Psoas muscle (tissue), 8 donors: ENCODE data around the gene CDK6. TPM values are rescaled to one million over a fixed set of nuclear protein-coding genes. Genes with fewer than 3 reads are reported as not detected.

Experiments
- ATAC-seq, 4 donors: fragments of 200-7000 bp; cut with Tn5 transposase; one replicate each; pipeline ENCODE4 v1.9.1; 2020; ENCODE audit warnings: moderate library complexity in 3 of 4, mild to moderate bottlenecking in 2 of 4
- DNase-seq, 2 donors: peaks; one replicate each; pipeline ENCODE4 v3.0.0-alpha.2; 2020
- H3K27ac ChIP-seq: fragments of 200-600 bp; one replicate; pipeline ENCODE4 v1.8.0; 2022
- H3K27me3 ChIP-seq, 3 donors: fragments of 200-600 bp in 1 of 3; one replicate each; pipeline versions ENCODE4 v1.6.1 to v1.8.0; 2013 to 2022; ENCODE audit warnings: low read length in 2 of 3, mild to moderate bottlenecking in 2 of 3, moderate library complexity in 1 of 3; ENCODE audit not compliant: insufficient read depth in 3 of 3
- H3K36me3 ChIP-seq, 2 donors: fragments of 200-600 bp in 1 of 2; one replicate each; pipeline versions ENCODE4 v1.6.1 to v1.8.0; 2013 to 2022; ENCODE audit warnings: low read depth in 1 of 2, mild to moderate bottlenecking in 1 of 2, moderate library complexity in 1 of 2; ENCODE audit not compliant: insufficient read depth in 1 of 2
- H3K4me1 ChIP-seq: fragments of 200-600 bp; one replicate; pipeline ENCODE4 v1.8.0; 2022
- H3K4me3 ChIP-seq: fragments of 200-600 bp; one replicate; pipeline ENCODE4 v1.8.0; 2022; ENCODE audit warnings: mild to moderate bottlenecking
- H3K9me3 ChIP-seq: fragments of 200-600 bp; one replicate; pipeline ENCODE4 v1.8.0; 2022
- CTCF ChIP-seq: fragments of 200-600 bp; IDR thresholded peaks from one replicate; pipeline ENCODE4 v1.8.0; 2022; ENCODE audit warnings: antibody characterized with exemption
- WGBS, 3 donors: extraction: QIAGEN DNeasy Blood & Tissue Kit; methylation state at CpG; one replicate each; pipeline versions ENCODE4 v1.1.6 to v1.1.7; 2013; 5-methylcytosine and 5-hydroxymethylcytosine counted together
- intact Hi-C, 2 donors: fragments of 100-400 bp; cut with DNase I; formaldehyde crosslinking; loops; one replicate each; pipeline versions ENCODE4 v1.11.0 to v1.14.2; 2022
- polyA plus RNA-seq, 3 donors: library from polyadenylated mRNA; stranded (reverse); fragments of 200-250 nt; gene quantifications; one replicate each; pipeline ENCODE4 v1.2.3, GENCODE V29; 2013
- total RNA-seq, 4 donors: library from RNA; stranded (reverse); fragmentation: NEBNext Ultra II Directional in 2 of 4; extraction: Animal tissue kit (Norgen Biotek cat#: 25700) in 2 of 4; gene quantifications; one replicate each; pipeline versions ENCODE4 v1.2.1 to v1.2.4, GENCODE V29; 2021 to 2023
- donor health status: healthy with polysubstance abuse.
- donor health status: DM: no; HTN: no; CAD: no; lungs with moderate emphysema.
- donor health status: Bipolar disorder and iron deficiency.
- donor health status: healthy.
- donor health status: DM: yes; HTN: yes; CAD: no.
- donor health status: DM: no; HTN: no; CAD: no.
- donor health status: DM: no; HTN: no; CAD: no.
- donor health status: DM: yes; HTN: yes; CAD: no.

The CDK6 gene
- total and polyA plus RNA-seq, 7 donors: 0.39 to 8.0 (median 3.2) TPM

GRCh38 chr7:92694211-92694610 is 142.2 kb downstream of the CDK6 start:
- intact Hi-C loops: no loop called here
- no peaks in the 10 kb centered on the region for H3K36me3 ChIP-seq
- no peaks in the 10 kb centered on the region for H3K4me1 ChIP-seq
- no peaks in the 10 kb centered on the region for H3K9me3 ChIP-seq
- ATAC-seq: no peak
- no peak for DNase-seq
- no peaks in the 10 kb centered on the region for H3K27me3 ChIP-seq
- H3K27ac ChIP-seq: no peak overlapping the region
- no peak for TF ChIP-seq CTCF
- H3K4me3 ChIP-seq: no peak overlapping the region

- TF ChIP-seq CTCF: no peak
- Histone ChIP-seq H3K27me3 (no peaks in the 10 kb centered on the region), H3K9me3 (no peaks in the 10 kb centered on the region), H3K4me1 (no peaks in the 10 kb centered on the region), H3K36me3 (no peaks in the 10 kb centered on the region), H3K4me3 (no peak overlapping the region), H3K27ac (no peak overlapping the region)
- ATAC-seq: no peak
- WGBS, 3 donors: 96 to 98% (median 96%) methylated on average over 1 of the region's 1 CpG
- intact Hi-C loops: no loop called here
- DNase-seq: no peak
Observed at GRCh38 chr7:92693519-92693918, 142.9 kb downstream of the CDK6 start.

- H3K27ac ChIP-seq: no peak overlapping the region
- ATAC-seq (no peak), DNase-seq (no peak)
Observed at GRCh38 chr7:92691578-92691977, 144.8 kb downstream of the CDK6 start.

GRCh38 chr7:92685136-92686042 is 151.0 kb downstream of the CDK6 start:
- DNase-seq (no peak), ATAC-seq (no peak)
- 88 to 92% (median 89%) methylated on average over 6 of the region's 6 CpGs for WGBS, 3 donors
- H3K36me3 ChIP-seq: no peaks in the 10 kb centered on the region
- H3K27ac ChIP-seq: no peak overlapping the region
- no peaks in the 10 kb centered on the region for H3K27me3 ChIP-seq
- intact Hi-C loops: no loop called here
- H3K4me1 ChIP-seq: no peaks in the 10 kb centered on the region
- no peak for TF ChIP-seq CTCF
- no peak overlapping the region for H3K4me3 ChIP-seq
- no peaks in the 10 kb centered on the region for H3K9me3 ChIP-seq

More at GRCh38 chr7:92691578-92691977, 144.8 kb downstream of the CDK6 start:
- TF ChIP-seq CTCF: peak; percentile 36
- 51 to 58% (median 55%) methylated on average over 2 of the region's 2 CpGs for WGBS, 3 donors
- Histone ChIP-seq H3K4me1 (no peaks in the 10 kb centered on the region), H3K36me3 (no peaks in the 10 kb centered on the region), H3K9me3 (no peaks in the 10 kb centered on the region), H3K4me3 (no peak overlapping the region), H3K27me3 (no peaks in the 10 kb centered on the region)
- intact Hi-C loops: no loop called here

- H3K36me3 ChIP-seq: no peaks in the 10 kb centered on the region
- no peaks in the 10 kb centered on the region for H3K9me3 ChIP-seq
- TF ChIP-seq CTCF: no peak
- DNase-seq (no peak), ATAC-seq (no peak)
- intact Hi-C loops: no loop called here
- no peak overlapping the region for H3K27ac ChIP-seq
- H3K27me3 ChIP-seq: no peaks in the 10 kb centered on the region
- WGBS, 3 donors: 82 to 100% (median 94%) methylated on average over 1 of the region's 1 CpG
- no peak overlapping the region for H3K4me3 ChIP-seq
- H3K4me1 ChIP-seq: no peaks in the 10 kb centered on the region
Observed at GRCh38 chr7:92684274-92684673, 152.1 kb downstream of the CDK6 start.
